Heart left ventricle (tissue), 13 donors: ENCODE measurements around the gene SETDB2.

Experiments
- POLR2A ChIP-seq, 2 donors: fragments of 450-650 bp; IDR thresholded peaks; one replicate each; pipeline ENCODE4 v1.6.1; 2017; ENCODE audit warnings: antibody characterized with exemption in 2 of 2, mild to moderate bottlenecking in 2 of 2, moderate library complexity in 2 of 2
- TF ChIP-seq, protein P1 (sequence below), 12 donors: fragments of 200-600 bp; sonication (generic) in 4 of 12; IDR thresholded peaks; one replicate each; pipeline versions ENCODE4 v1.5.0 to v1.8.0; 2018 to 2022; ENCODE audit warnings: antibody characterized with exemption in 12 of 12, mild to moderate bottlenecking in 5 of 12
- donor health status: ischemic (EF 13 %, LVEDD 7.1; RV severe dilation, severe dysfunction).
- donor health status: DM: no; HTN: yes; CAD: no.
- donor health status: DM: no; HTN: no; CAD: no.
- donor health status: ischemic (EF 25% LVEDD 6.9; RV normal size, moderate dysfunction).
- donor health status: ischemic (EF 25% LVEDD 5.7; RV mildly dilated, moderate dysfunction).
- donor health status: ischemic (EF 35%, LVEDD 5.7; RV mildly dilated, moderate dysfunction).
- donor health status: nonischemic (EF 11% LVEDD 7.7; RV severe dilation, severe dysfunction).
- donor health status: DM: yes; HTN: yes; CAD: no.
- donor health status: PGD.
- donor health status: ischemic (EF 29% LVEDD 5.4; RV normal size, mild dysfunction).
- donor health status: nonischemic (EF 23%, LVEDD 6.1; RV moderate dilation, normal function).

DNA sequence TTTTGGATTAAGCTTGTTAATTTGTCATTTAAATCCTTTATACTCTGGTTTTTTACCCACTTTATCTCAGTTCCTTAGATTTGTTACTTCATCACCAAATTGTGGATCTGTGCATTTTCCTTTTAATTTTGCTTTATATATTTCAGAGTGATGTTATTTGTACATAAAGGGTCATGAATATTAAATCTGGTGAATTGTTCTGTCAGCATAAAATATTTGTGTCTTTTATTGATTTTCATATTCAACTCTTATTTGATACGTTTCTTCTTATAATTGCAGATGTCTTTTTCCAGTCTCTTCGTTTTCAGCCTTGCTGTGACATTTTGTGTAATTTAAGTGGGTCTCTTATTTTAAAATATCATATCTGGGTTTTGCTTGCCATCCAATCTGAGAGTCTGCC lies 4.7 kb downstream of the SETDB2 start:
- no peak for TF ChIP-seq POLR2A (IDR thresholded peaks at IDR 0.05)
- TF ChIP-seq, protein P1, sequence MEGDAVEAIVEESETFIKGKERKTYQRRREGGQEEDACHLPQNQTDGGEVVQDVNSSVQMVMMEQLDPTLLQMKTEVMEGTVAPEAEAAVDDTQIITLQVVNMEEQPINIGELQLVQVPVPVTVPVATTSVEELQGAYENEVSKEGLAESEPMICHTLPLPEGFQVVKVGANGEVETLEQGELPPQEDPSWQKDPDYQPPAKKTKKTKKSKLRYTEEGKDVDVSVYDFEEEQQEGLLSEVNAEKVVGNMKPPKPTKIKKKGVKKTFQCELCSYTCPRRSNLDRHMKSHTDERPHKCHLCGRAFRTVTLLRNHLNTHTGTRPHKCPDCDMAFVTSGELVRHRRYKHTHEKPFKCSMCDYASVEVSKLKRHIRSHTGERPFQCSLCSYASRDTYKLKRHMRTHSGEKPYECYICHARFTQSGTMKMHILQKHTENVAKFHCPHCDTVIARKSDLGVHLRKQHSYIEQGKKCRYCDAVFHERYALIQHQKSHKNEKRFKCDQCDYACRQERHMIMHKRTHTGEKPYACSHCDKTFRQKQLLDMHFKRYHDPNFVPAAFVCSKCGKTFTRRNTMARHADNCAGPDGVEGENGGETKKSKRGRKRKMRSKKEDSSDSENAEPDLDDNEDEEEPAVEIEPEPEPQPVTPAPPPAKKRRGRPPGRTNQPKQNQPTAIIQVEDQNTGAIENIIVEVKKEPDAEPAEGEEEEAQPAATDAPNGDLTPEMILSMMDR (IDR thresholded peaks at IDR 0.05) = no peak
